Cerebellar cortex (tissue), 1 donor: Measurements from ENCODE around the gene METTL22.

Experiments used
- DNase-seq: peaks from one replicate; pipeline ENCODE4 v3.0.0-alpha.2; 2015; ENCODE audit warnings: low spot score

The METTL22 gene

DNA sequence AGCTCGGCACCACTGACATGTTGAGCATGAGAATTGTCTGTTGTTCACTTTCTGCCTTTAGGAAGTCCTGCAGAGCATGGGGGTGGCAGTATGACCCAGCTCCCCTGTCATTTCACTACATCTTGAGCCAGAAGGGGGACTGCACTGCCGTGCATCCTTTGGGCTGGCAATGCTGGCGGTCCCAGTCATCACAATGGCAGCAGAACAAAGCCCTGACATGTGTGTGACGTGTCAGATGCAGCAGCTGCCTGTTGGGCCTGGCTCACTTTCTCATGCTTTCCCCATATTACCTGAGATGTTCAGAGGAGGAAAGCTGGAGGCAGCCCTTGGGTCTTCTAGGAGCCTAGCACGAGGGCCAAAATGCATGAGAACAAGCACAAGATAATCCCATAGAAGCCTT is 46.6 kb downstream of the METTL22 start:
- DNase-seq = no peak

DNA sequence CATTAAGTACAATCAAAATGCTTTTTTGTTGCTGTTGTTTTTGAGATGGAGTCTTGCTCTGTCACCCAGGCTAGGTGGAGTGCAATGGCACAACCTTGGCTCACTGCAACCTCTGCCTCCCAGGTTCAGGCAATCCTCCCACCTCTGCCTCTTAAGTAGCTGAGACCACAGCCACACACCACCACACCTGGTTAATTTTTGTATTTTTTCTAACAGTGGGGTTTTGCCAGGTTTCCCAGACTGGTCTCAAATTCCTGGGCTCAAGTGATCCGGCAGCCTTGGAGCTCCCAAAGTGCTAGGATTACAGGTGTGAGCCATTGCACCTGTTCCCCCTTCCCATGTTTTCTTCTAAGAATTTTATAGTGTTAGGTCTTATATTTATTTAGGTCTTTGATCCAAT is 48.0 kb downstream of the METTL22 start:
- no peak for DNase-seq

DNA sequence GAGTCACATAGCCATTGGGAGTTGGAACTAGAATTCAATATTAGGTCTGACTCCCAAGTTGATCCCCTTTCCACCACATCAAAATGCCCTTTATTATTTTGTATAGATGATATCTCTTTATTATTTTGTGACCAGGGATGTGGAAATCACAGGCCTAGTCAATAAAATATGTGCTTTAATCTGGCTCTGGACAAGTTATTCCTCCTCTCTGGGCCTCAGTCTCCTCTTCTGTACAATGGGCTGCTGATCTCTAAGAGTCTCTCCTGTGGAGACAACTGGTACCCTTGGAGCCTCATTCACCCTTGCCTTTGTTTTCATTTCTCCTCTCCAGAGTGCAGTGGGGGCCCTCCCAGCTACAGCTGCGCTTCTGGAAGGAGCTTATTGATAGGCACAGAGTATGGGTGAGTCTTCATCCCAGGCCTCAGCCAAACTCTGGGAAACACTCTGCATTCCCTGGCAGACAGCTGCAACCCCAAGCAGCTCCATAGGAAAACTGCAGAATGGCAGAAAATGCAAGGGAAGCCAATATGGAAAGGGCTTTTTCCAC is 48.6 kb downstream of the METTL22 start:
- DNase-seq = no peak

DNA sequence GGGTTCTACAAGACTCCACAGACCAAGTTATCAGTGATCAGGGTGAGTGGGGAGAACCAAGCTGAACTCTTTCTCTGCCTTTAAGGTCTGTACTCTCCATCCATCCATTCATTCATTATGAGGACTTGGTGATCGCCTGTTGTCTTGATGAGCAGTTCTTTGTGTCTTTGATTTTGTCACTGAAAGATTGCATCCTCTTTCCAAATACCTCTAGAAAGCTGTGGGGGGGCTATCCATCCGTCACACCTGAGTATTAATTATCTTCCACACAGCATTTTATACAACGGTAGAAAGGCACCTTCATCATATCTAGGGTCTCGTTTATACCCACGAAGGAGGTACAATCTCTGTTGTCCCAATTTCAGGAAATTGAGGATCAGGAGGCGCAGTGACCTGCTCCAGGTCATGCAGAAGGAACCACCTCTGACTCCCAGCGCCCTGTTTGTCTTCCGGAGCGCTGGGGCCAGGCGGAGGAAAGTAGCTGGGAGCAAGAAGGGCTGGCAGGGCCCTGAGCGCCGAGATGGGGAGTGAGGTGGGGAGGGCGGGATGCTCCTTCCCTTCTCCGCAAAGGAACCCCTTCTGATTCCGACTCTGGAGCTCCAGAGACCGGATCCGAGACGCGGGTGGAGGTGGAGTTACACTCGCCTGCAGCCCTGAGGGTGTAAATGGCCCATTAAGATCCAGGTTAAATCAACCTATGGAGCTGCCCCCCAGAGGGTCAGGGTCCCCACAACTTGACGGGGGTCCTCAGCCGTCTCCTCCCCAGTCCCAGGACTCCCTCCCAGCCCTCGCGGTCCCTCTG is 52.3 kb downstream of the METTL22 start:
- DNase-seq = peak; percentile 58

DNA sequence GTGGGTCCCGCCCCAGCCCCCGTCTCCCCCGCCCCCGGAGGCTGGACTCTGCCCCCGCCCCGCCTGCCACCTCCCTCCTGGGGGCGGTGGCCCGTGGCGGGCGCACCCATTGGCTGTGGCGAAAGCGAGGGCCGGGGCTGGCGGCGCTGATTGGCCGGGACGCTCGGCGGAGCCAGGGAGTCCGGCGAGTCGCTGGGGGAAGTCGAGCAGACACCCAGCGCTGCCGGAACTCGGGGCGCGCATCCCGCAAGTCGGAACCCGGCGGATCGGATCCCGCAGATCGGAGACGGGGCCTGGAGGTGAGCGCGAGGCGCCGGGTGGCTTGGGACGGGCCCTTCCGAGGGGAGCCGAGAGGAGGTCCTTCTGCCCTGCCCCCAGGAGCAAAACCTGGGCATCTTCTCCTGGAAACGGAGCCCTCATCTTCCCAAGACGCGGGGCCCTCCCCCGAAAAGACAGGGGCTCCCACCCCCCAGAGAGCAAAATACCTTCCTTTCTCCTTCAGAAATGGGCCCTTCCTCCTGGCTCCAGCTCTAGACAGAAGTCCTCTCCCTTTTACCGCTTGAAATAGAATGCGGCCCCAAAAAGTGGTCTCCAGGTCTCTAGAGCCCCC is 53.0 kb downstream of the METTL22 start, which contains the start of gene ABAT:
ABAT (plus strand) TSS at position 205 of the 610 bp plus-strand sequence. CDS start 61,123 bp downstream, outside the sequence.
- DNase-seq = peak; percentile 85

DNA sequence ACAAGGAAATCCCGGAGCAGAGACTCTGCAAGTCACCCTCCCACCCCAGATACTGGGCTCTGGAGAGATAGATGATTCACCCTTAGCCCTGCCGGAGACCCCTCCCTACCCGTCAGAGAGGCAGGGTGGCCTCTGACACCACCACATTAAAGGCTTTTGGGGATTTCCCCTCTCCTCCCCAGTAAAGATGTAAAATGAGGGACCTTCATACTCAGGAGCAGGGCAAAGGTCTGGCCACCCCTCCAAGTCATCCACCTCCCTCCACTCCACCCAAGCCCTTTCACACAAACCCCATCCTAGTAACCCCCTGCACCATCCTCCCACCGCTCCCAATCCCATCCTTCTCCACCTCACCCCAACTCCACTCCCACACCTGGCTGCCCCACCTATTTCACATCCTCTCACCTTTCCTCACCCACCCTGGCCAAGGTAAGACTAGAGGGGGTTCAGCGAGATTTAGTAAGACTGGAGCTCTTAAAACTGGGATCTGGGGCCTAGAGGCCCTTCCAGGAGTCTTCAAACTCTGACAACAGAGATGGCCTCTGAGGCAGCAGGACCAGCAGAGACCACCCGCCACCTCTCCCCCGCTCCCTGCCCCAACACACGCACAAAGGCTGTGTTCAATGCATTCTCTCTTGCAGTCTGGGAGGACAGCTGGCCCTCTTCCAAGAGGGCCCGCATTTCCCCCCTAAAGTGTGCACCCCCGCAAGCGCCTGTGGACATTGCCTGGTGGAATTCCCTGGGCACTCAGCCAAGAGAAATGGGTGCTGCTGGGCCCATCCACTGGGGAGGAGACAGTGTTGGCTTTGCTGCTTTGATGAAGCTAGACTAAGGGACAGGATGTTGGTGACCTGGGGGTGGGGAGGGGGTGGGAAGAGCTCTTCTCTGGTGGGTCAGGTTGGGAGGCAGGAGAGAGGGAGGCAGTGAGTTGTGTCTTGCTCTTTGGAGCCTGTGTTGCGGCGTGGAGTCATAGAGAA is 54.0 kb downstream of the METTL22 start:
- no peak for DNase-seq

DNA sequence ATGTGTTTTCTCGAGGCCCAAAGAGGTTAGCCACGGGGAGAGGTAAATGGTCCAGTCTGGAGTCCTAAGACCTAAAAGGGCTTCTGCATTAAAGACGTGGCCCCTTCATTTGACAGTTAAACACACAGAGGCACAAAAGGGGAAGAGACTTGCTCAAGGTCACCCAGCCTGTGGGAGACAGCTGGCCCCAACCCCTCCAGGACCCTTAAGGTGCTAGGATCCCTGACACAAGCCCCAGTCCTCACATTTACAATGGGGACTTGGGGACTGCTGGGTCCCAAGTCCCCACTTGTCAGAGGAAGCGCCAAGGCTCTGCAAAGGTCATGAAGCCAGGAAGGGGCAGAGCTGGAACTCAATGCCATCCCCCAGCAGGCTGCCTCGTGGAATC is 54.7 kb downstream of the METTL22 start:
- no peak for DNase-seq

DNA sequence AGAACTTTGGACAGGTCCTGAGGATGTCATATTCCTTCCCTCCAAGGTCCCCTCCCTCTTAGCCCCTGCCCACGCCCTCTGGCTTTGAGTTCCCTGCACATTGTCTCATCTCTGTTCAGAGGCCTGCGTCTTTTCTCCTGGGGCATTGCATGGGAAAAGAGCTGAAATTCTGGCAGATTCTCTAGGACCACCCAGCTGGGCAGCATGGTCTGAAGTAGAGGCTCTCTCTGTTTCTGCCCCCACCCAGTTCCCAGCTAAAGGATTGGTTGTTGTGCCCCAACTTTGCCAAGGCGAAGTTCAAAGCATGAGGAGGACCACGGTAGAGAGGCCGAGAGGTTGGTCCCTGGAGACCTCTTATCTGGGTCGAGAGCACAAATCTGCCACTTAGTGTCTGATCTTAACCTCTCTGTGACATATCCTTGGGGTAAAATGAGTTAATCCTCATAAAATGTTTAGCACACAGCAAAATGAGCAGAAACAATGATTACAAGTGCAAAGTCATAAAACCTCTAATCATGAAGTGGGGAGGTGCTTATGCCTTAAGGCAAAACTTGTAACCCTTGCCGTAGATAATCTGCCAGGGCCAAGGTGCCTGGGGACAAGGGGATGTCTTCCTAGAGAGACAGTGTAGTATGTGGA is 55.4 kb downstream of the METTL22 start:
- no peak for DNase-seq

DNA sequence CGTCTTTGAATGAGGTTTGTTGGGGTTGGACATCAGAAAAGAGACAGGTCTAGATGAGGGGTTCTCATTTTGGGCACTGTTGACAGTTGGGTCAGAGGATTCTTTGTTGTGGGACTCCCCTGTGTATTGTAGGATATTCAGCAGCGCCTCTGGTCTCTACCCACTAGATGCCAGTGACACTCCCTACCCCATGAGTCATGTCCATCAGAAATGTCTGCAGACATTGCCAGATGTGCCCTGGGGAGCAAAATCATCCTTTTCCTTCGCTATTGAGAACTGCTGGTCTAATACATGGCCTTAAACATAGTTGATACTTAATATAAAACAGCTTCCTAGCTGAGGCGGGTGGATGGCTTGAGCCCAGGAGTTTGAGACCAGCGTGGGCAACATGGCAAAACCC is 56.0 kb downstream of the METTL22 start:
- no peak for DNase-seq

DNA sequence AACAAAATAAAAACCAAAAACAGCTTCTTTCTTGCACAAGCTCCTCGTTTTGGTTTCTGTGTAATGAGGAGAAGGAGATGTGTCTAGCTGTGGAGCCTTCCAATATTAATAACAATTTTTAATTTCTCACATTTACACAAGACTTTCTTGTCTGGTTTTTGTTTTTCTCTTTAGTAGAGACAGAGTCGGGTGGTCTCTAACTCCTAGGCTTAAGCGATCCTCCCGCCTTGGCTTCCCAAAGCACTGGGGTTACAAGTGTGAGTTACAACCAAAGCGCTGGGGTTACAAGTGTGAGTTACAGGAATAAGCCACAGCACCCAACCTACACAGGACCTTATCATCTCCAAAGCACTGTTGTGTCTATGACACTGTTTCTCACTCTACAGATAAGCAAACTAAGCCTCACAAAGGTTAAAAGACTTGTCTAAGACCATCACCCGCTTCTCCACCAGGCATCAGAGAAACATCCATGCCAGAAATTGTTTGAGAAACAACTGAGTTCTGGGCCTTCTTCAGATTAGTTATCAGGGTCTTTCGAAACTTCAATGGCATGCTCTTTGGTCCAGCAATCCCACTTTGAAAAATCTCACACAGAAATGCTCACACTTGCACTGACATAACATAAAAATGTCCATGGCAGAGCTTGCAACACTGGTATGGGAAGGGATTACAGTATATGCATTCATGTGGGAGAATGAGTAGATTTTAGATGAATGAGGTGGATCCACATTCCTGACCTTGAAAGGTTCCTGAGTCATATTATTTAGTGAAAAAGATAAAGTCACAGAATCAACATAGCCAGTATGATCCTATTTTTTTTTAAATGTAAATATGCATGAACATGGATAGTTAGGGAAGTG is 56.8 kb downstream of the METTL22 start:
- DNase-seq = no peak

DNA sequence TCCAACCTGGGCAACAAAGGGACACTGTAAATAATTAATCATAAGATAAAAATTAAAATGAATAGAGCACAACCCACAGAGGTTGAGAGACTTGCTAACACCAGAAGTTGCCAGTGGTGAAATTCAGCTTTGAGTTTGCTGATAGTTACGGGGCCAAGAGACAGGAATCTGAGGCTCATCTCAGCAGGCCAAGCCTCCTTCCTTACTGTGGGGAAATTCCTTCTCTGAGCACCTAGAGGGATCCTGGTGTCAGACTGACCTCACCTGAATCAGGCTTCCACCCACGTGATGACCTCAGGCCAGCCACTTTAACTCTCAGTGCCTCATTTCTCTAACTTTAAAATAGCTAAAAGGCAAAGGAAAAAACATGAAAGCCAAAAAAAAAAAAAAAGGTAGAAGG is 57.7 kb downstream of the METTL22 start:
- no peak for DNase-seq

DNA sequence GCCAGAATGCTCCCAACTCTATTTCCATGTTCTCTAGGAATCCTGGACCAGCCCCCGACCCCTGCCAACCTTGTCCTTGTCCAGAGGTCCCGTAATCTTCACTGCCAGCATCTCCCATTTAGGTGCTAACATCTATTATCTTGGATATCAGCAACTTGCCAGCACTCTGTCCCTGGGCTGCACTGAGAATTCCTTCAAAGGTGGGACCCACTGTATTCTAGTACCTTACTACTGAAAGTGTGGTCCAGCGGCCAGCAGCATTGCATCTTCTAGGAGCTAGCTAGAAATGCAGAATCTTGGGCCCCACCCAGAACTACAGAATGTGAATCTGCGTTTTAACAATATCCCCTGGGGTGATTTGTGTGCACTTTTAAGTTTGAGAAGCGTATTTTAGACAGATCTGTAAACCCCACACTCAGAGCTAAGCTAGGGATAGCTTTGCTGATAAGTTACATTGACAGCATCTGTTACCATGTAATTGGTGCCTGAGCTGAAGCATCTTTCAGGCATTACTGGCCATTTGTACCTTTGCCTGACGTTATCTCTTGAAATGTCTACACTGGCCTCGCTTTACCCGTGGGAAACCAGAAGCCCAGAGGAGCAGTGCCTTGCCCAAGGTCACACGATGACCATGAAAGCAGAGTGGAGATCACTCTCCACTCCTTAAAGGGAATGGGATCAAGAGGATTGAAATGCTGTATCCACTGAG is 61.2 kb downstream of the METTL22 start:
- DNase-seq = no peak

DNA sequence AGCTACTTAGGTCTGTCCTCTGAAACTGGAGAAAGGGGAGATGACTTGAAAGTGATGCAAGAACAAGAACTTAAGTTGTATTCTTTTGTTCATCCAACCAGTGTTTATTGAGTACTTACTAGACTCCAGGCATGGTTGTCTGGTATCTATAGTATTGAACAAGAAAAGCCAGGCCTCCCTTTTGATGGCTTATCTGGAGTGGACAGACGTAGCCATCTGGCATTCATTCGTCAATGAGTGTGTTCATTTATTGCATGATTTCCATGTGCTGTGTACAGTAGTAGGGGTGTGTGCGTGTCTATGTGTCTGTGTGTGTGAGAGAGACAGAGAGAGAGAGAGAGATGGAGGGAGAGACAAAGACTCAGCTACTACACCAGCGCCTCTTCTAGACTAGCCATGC is 62.1 kb downstream of the METTL22 start:
- no peak for DNase-seq

DNA sequence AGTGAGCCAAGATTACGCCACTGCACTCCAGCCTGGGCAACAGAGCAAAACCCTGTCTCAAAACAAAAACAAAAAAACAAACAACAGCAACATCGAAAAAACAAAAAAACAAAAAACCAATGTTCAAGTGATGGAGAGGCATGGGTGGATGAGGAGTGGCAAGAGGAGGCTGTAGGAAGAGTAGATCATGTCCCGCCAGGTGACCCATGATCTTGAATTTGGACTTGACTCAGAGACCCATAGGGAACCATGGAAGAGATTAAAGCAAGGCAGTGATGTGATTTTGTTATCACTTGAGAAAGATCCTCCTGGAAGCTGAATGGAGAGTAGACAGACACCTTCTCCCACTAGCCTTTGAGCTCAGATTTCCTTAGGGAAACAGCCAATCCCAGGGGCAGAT is 64.1 kb downstream of the METTL22 start:
- no peak for DNase-seq

DNA sequence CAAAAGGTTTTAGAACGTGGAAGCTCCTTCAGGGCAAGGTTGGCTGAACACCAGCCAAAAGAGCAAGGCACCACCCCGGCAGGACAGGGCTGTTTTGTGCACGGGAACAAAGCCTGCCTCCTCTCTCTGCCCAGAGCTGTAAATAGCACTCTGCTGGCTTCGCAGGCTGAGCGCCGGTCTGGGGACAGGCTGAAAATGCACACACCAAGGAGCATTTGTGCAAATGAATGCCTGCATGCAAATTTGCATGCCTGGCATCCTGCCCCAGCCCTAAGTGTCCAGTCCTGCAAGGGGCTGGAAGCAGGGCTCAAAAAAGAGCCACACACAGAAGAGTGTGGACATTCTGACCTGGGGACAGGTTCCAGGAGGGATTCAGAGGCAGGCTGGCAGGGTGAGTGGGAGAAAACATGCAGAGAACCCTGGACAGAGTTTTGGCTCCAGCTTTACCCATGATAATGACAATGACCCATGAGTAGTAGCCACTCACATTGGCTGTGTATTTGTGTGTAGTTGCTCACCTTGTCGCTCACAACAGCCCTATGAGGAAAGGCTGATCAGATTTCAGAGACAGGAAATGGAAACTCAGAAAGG is 64.6 kb downstream of the METTL22 start:
- DNase-seq = peak; percentile 92

DNA sequence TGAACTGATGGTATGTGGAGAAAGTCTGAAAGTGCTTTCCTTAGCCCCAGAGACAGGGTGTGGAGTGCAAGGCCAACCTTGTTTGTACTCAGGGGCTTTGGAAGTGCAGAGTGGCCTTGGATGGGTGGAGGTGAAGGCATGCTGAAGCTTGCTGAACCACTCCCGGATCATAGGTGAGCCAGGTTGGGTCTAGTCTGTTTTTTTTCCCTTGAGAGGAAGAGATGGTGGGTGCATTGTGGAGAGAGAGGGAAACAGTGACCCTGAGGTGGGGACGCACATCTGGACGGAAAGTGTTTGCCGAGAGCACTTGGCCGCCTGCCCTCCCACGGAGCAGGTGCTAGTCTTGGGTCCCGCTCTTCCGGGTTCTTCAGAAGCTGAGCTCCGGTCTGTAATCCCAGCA is 65.4 kb downstream of the METTL22 start:
- DNase-seq = no peak

DNA sequence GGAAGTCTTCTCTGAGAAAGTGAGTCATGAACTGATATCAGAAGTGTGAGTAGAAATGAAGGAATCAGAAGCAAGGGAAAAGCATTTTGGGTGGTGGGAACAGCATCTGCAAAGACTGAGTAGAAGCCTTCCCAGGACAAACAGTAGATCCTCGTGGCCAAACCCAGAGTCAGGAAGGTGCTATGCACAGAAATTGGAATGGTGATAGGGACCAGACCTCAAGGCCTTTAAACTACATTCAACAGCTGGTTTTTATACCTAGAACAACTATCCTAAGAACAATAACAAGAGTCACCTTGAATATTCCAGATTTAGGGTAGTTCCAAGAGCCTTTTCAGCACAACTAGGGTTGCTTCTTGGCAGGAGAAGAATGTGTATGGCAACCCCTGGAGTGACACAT is 68.2 kb downstream of the METTL22 start:
- DNase-seq = no peak

DNA sequence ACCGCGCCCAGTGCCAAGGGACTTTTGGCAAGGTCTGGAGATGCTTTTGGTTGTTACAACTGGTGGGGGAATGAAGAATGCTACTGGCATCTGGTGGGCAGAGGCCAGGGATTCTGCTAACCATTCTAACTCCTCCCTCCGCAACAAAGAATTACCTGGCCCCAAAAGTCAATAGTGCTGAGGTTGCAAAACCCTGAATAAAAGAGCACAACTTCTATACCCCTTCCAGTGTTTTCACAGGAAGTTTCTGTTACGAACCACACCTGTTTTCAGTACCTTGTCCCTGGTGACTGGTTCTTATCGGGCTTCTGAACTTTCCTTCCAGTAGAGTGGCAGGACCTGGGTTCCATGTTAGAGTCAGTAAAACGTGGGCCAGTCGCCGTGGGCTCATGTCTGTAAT is 70.2 kb downstream of the METTL22 start:
- DNase-seq = no peak

DNA sequence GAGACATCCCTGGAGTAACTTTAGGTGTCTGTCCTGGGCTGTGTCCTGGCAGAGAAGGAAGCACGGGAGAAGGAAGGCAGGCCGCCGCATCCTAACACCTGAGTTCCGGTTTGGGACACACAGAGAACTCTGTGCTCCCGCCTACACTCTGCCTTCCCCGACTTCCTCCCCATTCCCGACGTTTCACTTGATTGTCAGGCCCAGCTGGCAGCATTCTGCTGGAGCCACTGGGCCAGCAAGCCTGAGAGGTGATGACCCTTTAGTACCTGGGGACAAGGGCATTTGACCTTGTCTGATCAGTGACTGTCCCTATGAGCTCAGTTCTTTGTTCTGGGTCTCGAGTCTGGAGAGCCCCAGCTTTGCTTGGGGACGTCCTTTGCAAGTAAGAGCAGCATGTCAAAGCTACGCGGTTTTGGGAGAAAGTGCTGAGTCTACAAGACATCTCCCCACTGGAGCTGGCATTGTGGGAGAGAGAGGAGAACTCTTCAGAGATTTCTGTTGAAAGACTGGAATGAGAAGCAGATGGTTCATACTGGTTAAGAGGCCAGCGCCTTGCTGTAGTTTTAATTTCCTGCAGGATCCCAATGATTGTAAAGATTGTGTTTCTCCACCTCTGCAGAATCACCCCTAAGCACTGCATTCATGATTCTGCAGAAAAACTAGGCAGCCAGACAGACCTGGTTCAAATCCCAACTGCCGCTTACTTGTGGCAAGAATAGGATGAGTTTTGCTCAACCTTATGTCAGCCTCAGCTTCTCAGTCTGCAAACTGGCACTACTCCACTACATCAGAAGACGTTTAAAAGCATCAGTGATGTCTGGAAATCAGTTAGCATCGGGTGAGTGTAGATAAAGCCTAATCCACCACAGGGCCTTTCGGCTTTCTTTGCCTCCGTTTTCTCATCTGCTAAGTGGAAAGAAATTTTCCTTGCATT is 73.6 kb downstream of the METTL22 start:
- DNase-seq = no peak
